DMS53 treated with DMSO at 0.1 percent for 48 hours (cell line): ENCODE results near the gene PIGX.

ENCODE experiments used
- DNase-seq: peaks from one replicate; lab custom pipeline; 2025; ENCODE audit not compliant: unreplicated experiment; lab: John Stamatoyannopoulos, UW

The PIGX gene

DNA sequence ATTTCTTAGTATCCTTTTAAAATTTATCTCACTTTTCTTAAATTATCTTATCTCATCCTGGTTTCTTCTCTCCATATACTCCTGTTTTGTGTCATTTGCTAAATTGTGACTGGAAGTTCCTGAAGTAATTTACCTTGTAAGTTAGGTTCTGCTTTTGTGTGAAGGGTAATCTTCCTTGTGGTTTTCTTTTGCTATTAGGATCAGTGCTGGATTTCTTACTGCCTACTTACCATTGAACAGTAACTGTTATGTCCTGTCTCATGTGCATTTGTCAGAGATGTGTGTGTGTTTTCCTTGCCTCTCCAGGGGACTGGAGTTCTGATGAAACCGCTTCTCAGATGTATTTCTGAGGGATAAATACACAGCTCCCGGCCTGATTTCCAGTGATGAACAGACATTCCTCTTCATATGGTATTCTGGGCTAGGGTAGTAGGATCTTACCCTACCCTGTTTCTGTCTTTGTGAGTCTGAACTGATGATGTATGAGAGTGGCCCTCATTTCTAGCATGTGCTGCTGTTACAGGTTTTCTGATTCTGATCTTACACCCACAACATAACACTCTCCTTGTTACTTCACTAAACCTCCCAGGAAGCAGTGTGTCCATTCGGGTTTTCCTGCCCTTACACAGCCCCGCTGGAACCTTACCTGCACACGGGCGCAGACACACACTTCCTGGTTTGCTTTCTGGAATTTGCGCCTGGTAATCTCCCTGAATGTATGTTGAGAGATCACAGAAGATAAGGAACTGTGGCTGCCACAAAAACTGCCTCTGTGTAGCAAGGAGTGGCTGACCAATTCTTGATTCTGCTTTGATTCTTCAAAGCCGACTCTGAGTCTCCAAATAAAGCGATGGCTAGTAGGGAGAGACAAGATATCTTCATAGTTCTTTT is 42.2 kb downstream of the PIGX start:
- no peak for DNase-seq

- DNase-seq = no peak
These were observed 44.6 kb downstream of the PIGX start for GRCh38 chr3:196756732-196757131.

DNA sequence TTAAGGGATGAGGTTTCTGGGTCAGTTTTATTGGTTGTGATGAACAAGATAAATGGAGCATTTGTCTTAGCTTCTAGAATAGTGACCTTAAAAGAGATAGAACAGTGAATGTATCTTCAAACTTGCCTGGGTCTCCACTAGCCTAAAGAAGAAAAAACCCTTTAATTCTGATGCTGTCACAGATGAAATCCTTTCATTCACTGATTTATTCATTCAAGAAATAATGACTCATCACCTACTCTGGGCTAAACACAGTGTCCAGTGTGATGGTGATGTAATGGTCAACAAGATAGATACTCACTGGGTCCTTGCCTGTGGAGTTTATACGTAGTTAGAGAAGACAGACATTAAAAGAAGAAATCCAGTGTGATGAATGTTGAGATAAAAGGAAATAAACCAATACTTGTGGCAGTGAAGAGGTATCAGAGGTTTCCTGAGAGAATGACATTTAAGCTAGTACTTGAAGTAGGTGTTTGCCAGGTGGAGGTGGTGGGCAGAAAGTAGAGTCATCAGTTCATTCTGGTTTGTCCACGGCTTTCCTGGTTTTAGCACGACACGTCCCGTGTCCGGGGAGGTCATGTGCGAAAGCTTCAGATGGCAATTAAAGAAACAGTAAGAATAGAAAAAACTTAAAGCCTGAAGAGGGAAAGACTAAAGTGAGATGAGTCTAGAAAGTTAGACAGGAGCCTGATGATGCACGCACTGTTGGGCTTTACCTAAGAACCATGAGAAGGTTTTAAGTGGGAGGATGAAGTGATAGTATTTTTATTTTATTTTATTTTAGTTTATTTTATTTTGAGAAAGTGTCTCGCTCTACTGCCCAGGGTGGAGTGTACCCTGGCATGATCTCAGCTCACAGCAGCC is 45.9 kb downstream of the PIGX start:
- no peak for DNase-seq

DNA sequence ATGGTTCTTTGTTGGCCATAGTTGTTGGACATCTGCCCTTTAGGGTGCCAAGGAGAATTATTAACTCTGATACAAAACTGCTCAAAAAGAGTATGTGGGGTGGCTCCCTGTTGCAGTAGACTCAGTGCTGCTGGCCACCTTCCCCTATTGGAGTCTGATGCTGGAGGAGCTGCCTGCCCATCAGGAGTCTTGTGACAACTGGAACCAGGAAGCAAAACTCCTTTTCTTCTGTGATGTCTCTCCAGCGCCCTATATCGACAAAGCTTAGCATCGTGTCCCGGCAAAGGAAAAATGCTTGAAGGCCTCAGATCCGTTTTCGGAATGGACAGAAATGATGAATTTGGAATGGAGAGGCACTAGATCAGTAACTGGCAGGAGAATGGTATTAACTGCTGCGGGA is 51.0 kb downstream of the PIGX start:
- no peak for DNase-seq

- DNase-seq = no peak
These were observed 53.3 kb downstream of the PIGX start for GRCh38 chr3:196765454-196765853.

DNA sequence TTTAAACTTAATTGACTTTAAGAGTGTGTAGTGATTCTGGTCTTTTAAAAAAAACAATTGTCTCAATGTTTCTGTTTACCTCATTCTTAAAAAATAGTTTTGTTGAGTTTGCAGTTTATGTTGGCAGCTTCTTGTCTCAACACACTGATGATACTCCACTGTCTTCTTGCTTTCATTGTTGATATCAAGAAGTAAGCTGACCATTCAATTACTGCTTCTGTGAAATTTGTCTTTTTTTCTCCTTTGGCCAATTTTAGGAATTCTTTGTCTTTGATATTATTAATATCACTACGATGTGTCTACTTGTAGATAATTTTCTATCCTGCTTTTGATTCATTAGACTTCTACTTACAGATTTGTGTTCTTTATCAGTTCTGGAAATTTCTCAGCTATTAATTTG is 58.9 kb downstream of the PIGX start:
- DNase-seq = no peak

GRCh38 chr3:196772102-196772501 is 59.9 kb downstream of the PIGX start:
- DNase-seq = no peak

DNA sequence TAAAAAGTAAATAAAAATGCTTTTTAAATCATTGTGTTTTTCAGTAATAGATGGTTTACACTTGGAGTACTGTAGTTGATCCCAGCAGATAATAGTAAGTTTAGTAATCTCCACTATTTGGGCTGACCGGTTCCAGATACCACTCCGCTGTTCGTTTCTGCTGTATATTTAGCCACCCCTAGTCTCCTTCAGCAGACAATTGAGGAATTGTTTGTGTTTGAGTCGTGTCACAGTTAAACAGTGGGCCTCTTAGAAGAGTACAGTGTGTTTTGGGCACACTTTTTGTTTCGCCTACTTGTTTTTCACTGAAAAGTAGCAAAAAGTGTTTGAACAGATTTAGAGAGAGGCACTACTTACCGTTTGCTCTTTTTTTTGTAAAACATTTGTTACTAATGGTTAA is 60.7 kb downstream of the PIGX start:
- DNase-seq = no peak

DNA sequence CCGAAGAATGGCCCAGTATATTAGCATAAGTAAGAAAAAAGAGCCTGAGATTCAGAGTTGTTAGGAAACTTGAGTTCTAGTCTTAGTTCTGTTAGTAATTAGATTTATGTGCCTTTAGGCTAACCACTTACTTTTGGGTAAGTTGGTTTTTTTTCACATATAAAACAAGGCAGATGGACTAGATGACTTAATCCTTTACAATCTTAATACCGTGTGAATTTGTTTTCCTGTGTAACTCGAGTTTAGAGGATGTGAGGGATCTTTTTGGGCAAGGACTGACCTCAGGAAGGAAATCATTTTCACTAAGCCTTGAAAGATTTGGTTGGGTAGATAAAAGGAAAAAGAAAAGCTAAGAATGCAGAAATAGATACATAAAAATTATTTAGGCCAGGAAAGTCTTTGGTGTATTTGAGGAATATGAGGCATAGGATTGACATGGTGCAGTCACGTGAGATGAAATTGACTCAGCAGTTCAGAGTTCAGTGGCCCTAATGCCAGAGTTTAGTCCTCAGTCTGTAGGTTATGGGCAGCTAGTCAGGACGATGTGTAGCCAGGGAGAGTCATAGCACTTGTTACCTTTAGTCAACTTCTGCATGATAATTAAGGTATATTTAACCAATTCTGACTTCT is 62.1 kb downstream of the PIGX start:
- no peak for DNase-seq

GRCh38 chr3:196774848-196775422 is 62.8 kb downstream of the PIGX start:
- DNase-seq = no peak

- DNase-seq = no peak
These were observed 63.8 kb downstream of the PIGX start for GRCh38 chr3:196775938-196776337.

DNA sequence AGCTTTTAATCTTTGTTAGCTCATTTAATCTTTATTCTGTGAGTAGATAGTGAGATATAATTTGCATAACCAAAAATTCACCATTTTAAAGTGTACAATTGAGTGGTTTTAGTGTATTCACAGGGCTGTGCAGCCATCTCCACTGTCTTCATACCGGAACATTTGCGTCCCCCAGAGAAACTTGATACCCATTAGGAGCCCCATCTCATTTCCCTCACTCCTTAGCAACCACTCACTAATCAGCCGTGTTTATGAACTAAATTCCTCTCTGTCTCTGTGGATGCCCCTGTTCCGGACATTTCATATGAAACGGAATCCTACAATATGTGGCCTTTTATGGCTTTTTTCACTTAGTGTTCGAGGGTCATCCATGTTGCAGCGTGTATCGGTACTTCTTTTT is 65.7 kb downstream of the PIGX start:
- DNase-seq = no peak

- no peak for DNase-seq
These were observed 66.6 kb downstream of the PIGX start for GRCh38 chr3:196778755-196779154.

DNA sequence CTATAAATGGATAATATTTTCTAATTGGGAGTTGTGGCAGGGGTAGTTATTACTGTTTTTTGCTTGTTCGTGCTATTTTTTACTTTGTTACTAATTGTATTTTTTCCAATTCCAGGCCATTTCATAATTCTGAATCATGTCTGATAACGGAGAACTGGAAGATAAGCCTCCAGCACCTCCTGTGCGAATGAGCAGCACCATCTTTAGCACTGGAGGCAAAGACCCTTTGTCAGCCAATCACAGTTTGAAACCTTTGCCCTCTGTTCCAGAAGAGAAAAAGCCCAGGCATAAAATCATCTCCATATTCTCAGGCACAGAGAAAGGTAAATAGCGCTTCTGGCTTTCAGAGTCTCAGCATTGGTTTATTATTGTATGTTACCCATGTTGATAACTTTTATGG is 70.3 kb downstream of the PIGX start:
- DNase-seq = no peak
